ENCODE results near the gene NAA20.

The NAA20 gene

GRCh38 chr20:20021835-20022234, 4.7 kb downstream of the NAA20 start:
- no peak for DNase-seq

DNA sequence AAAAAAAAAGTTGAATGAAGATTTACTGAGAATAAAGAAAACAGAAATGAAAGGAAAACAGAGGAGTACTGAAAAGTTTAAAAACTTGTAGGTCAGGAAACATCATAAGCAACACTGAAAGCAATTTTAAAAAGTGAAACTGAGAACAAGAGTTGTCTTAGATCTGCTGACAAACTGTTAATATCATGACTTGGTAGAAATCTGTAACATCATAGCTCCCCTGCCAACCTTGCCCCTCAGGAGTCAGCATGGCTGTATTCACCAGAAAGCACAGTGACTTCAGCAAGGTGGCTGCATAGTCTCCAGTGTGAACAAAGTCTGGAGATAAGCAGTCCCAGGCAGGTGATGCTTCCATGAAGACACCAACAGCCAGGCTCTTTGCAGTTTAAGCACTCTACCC, 5.3 kb downstream of the NAA20 start:
- DNase-seq: no peak

DNA sequence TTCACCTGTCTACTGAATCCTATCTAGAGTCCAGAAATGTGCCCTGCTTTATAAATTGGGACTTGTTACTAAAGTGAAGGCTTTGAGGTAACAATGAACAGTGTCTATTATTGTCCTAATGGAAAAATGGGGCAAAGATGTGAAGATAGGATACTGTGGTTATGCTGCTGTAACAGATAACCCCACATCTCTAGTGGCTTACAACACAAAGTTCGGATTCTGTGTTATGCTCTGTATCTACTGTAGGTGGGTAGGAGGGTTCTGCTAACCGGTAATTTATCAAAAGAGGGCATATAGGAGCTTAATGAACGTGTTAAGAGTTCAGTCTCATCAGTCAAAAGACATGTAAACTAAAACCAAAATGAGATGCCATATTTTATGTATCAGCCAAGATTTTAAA, 6.2 kb downstream of the NAA20 start:
- no peak for DNase-seq

GRCh38 chr20:20024942-20025341, 7.8 kb downstream of the NAA20 start:
- DNase-seq: no peak

- DNase-seq: no peak
Measured at GRCh38 chr20:20027284-20027683, 10.1 kb downstream of the NAA20 start.

DNA sequence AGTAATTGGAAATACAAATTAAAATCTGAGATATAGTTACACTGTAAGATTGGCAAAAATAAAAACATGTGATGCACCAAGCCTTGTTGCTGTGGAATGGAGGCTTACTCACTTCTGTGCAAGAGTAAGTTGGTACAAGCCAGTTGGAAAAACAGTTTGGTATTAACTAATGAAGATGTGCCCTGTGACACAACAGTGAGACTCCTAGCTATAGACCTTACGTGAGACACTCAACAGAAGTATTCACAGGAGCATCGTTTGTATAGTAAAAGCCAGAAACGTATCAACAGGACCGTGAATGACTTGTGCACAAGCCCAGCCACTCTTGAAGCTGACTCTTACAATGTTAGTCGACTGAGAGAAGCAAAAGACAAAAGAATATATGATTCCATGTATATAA, 14.6 kb downstream of the NAA20 start:
- no peak for DNase-seq

- no peak for DNase-seq
Measured at GRCh38 chr20:20034486-20034885, 17.3 kb downstream of the NAA20 start.

DNA sequence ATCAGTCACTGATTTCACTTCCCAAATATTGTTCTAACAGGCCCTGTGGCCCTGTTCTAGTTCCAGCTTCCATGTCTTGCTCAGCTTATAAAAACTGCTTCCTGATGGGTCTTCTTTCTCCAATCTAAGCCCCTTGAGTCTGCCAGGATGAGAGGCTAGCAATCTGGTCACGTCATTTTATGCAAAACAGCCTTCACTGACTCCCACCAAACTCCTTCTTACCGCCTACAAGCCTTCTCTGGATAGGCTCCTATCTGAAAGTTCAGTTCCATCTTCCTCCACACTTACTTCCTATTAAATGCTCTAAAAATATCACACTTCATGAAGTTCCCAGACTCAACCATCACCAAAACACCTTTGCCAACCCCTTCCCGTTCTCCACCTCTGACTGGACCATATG, 19.6 kb downstream of the NAA20 start:
- DNase-seq: no peak

DNA sequence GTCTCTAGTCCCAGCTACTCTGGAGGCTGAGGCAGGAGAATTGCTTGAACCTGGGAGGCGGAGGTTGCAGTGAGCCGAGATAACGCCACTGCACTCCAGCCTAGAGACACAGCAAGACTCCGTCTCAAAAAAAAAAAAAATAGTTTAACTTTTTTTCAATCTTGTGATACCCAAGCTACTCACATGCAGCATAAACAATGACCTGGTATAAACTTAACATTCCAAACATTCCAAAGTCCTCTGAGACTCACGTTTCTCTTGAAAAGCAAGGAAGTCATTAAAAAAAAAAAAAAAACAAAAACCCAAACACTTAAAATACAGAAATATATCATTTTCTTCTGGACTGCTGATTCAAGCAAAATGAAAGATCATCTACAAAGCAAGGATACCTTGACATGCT, 20.8 kb downstream of the NAA20 start:
- DNase-seq: no peak

- no peak for DNase-seq
Measured at GRCh38 chr20:20038586-20038985, 21.4 kb downstream of the NAA20 start.

- DNase-seq: no peak
Measured at GRCh38 chr20:20039752-20040387, 22.7 kb downstream of the NAA20 start.

DNA sequence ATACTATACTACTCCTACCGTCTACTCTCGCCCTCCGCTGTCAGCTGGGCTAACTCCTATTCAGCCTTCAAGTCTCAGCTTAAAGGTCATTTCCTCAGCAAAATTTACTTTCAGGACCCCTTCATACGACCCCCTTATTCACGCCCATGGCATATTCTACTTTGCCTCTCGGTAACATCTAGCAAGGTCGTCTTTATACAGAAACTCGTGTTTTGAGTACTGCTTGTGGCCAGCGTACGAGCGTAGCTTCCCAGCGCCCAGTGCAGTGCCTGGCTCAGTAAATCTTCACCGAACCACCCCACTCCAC, 34.6 kb downstream of the NAA20 start:
- no peak for DNase-seq

DNA sequence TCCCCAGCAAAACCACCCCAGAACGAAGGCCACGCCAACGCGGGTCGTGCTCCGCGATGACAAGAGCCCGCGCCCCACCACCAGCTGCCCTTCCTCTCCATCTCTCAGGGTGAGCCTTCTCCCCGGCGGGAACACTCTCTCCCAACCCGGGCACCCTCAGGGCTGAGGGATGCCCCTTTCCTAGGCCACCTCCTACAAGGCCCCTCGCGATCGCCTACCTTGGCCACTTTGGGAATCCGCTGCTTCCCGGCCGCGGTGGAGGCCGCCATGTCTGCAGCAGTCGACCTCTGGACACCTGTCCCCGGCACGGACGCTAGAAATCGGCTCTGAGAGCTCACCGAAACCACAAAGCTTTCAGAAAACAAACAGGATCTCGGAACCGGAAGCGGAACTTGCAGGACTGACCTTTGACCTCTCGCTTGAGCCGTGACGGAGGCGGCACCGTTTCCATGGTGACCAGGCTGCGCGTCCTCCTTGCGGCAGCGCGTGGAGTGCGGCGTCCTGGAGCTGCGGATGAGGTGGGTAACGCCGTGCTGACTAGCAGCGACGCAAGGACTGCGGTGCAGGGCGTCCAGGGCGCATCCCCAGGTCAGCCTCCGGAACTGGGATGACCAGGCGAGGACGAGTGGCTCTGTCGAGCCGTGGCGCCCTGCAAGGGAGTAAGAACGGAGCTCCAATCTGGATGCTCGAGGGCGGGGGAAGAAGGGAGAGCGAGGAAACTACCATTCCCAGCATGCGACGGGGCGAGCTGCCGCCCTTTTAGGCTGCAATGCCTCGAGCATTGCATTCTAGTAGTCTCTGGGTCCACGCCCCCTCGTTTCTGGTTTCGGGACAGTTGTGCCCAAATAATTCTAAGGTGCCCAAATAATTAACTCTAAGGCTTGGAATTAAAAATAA, 35.2 kb downstream of the NAA20 start, which contains the start of the genes CFAP61 and CRNKL1:
Gene CFAP61, plus strand, starts transcription at position 459 of the 897 bp plus-strand sequence. CDS start 4,122 bp downstream, outside the sequence.
Gene CRNKL1, minus strand, starts transcription at position 393 of the 897 bp plus-strand sequence. Its CDS starts 124 bp downstream, at position 269.
- DNase-seq: peak; percentile 93 to 97 (median 96)

GRCh38 chr20:20060234-20060998, 43.3 kb downstream of the NAA20 start:
- no peak for DNase-seq

GRCh38 chr20:20063941-20064702, 47.0 kb downstream of the NAA20 start:
- no peak for DNase-seq

GRCh38 chr20:20065361-20065760, 48.2 kb downstream of the NAA20 start:
- no peak for DNase-seq

DNA sequence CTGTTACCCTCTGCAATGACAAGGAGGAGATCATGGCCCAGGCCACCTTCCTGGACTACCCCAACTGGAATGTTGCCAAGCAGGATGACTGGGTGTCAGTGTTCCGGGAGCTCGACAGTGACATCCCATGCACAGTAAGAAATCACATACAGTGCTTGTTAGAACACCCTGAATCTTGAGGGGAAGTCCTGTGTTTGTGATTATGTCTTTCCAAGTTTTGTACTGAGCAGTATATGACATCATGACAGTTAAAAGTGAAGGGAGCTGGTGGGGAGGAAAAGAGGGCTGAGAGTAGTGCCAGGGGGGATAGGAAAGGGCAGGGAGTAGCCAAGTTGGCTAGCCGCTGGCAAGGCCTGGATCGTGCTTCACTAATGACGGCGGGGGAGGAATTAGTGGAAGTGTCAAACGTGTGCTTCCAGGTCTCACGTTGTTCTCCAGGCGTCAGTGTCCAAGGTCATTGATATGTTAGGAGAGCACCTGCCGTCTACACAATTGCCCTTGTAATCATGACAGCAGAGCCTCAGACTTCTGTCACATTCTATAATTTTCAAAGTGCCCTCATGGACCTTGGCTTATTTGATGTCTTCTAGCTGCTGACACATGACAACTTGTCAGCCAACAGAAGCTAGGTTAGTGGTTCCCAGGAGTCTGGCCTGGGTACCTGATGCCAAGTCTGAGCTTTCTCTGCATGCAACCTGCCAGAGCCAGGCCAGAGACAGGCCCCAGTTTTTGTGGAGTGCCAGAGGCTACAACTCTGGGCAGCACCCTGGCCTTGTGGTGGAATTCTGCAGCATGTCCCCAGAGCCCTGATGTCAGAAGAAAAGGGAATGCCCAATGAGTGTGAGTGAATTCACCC, 53.9 kb downstream of the NAA20 start:
- no peak for DNase-seq

GRCh38 chr20:20073801-20074371, 56.7 kb downstream of the NAA20 start:
- no peak for DNase-seq

- no peak for DNase-seq
Measured at GRCh38 chr20:20075032-20075431, 57.9 kb downstream of the NAA20 start.

DNA sequence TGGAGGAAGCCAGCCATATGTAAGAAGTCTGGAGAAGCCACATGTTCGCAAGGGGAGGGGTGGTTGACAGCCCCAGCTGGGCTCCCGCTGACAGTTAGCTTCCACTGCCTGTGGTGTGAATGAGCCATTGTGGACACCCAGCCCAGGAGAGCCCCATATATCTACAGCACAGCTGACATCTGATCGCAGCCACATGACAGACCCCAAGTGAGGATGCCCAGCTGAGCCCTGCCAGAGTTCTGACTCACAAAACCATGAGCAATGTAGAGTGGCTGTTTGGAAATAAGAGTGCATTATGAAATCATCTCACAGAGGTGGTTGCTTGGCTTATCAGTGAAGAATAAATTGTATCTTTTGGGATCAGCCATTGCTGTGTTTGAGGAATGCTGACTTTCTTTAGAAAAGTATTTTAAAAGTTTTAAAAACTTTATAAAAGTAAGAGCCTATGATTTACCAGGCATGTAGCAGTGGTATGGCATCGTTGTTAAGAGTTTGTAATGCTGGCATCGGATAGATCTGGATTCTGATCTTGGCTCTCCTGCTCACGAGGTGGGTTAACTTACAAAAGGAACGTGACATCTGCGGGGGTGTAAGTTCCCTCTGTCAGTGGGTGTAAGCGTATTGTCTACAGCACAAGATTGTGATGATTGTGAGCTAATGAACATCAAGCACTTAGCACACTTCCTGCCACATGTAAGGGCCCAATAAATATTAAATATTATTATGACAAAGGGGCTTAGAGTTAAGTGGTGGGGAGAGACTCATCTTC, 59.3 kb downstream of the NAA20 start:
- no peak for DNase-seq

- no peak for DNase-seq
Measured at GRCh38 chr20:20078041-20078440, 60.9 kb downstream of the NAA20 start.

Measured in stimulated activated naive CD4-positive, alpha-beta T cell (primary cell).